Measurements from ENCODE around the gene GPRASP3.

GRCh38 chrX:102745513-102745856, 24.9 kb downstream of the GPRASP3 start:
- TF ChIP-seq CTCF (IDR thresholded peaks at IDR 0.05; ENCODE audit: low read depth, low read length, missing input control) (no peak), YY1 (IDR thresholded peaks at IDR 0.05) (no peak), TAF1 (conservative IDR thresholded peaks at IDR 0.05) (no peak), JUND (IDR thresholded peaks at IDR 0.05) (no peak), EGR1 (IDR thresholded peaks at IDR 0.05; ENCODE audit: low read depth in 2 of 2) (no peak), FOXA1 (IDR thresholded peaks at IDR 0.05) (no peak), MAX (IDR thresholded peaks at IDR 0.05) (no peak), ATF3 (IDR thresholded peaks at IDR 0.05) (no peak)

All from liver (tissue), 3 donors.